Mesothelial cell of epicardium (in vitro differentiated cells): ENCODE results near the gene SEC14L5. TPM values are rescaled to one million over a fixed set of nuclear protein-coding genes. Genes with fewer than 3 reads are reported as not detected.
"Not testable (repeated sequence)": the region's sequence is repeated elsewhere in the genome, so short reads cannot be mapped to it uniquely, and the experiment has no call there.

ENCODE experiments used
- DNase-seq, 2 experiments: peaks; one replicate each; pipeline ENCODE4 v3.0.0; 2021; ENCODE audit warnings: low spot score in 2 of 2; ENCODE audit not compliant: unreplicated experiment in 2 of 2
- H3K27ac Mint-ChIP-seq: 2 replicates; pipeline ENCODE4 v1.8.0; 2021; ENCODE audit warnings: mixed read lengths
- H3K27me3 Mint-ChIP-seq: 2 replicates; pipeline ENCODE4 v1.8.0; 2021; ENCODE audit warnings: low read depth, mixed read lengths
- H3K36me3 Mint-ChIP-seq: 2 replicates; pipeline ENCODE4 v1.8.0; 2021; ENCODE audit warnings: mixed read lengths
- H3K4me1 Mint-ChIP-seq: 2 replicates; pipeline ENCODE4 v1.8.0; 2021; ENCODE audit warnings: mixed read lengths
- H3K4me3 Mint-ChIP-seq: 2 replicates; pipeline ENCODE4 v1.8.0; 2021; ENCODE audit warnings: mild to moderate bottlenecking, moderate library complexity, mixed read lengths
- H3K9me3 Mint-ChIP-seq: 2 replicates; pipeline ENCODE4 v1.8.0; 2021; ENCODE audit warnings: mixed read lengths
- CTCF ChIP-seq: fragments of 200-600 bp; sonication (generic); IDR thresholded peaks from one replicate; pipeline ENCODE4 v1.5.0; 2021; ENCODE audit warnings: antibody characterized with exemption; ENCODE audit not compliant: unreplicated experiment
- total RNA-seq: library from RNA; stranded (reverse); gene quantifications from 3 replicates; pipeline ENCODE4 v1.2.1, GENCODE V29; 2021

The SEC14L5 gene
- total RNA-seq, 1 donor from 2014 or later = 0.13 TPM

- H3K27me3 Mint-ChIP-seq = peaks cover 31% of the 10 kb centered on the region
- H3K4me3 Mint-ChIP-seq = no peak overlapping the region
- TF ChIP-seq CTCF = no peak
- no peaks in the 10 kb centered on the region for H3K9me3 Mint-ChIP-seq
- no peak overlapping the region for H3K27ac Mint-ChIP-seq
- no peak for DNase-seq
- no peaks in the 10 kb centered on the region for H3K4me1 Mint-ChIP-seq
- H3K36me3 Mint-ChIP-seq = no peaks in the 10 kb centered on the region
Observed at GRCh38 chr16:5040451-5040850, 82.3 kb downstream of the SEC14L5 start.

- Mint-ChIP-seq H3K9me3 (no peaks in the 10 kb centered on the region), H3K27ac (no peak overlapping the region), H3K4me3 (no peak overlapping the region), H3K27me3 (peaks cover 31% of the 10 kb centered on the region), H3K4me1 (no peaks in the 10 kb centered on the region), H3K36me3 (no peaks in the 10 kb centered on the region)
- DNase-seq = no peak
- no peak for TF ChIP-seq CTCF
Observed at GRCh38 chr16:5041600-5042133, 83.5 kb downstream of the SEC14L5 start.

GRCh38 chr16:5042574-5043171 lies 84.5 kb downstream of the SEC14L5 start:
- H3K27ac Mint-ChIP-seq = no peak overlapping the region
- no peaks in the 10 kb centered on the region for H3K36me3 Mint-ChIP-seq
- TF ChIP-seq CTCF = no peak
- peaks cover 31% of the 10 kb centered on the region for H3K27me3 Mint-ChIP-seq
- no peak for DNase-seq
- no peaks in the 10 kb centered on the region for H3K4me1 Mint-ChIP-seq
- no peaks in the 10 kb centered on the region for H3K9me3 Mint-ChIP-seq
- no peak overlapping the region for H3K4me3 Mint-ChIP-seq

- Mint-ChIP-seq H3K4me3 (no peak overlapping the region), H3K4me1 (no peaks in the 10 kb centered on the region), H3K36me3 (no peaks in the 10 kb centered on the region), H3K9me3 (peaks cover 4% of the 10 kb centered on the region), H3K27me3 (peaks cover 37% of the 10 kb centered on the region), H3K27ac (no peak overlapping the region)
- TF ChIP-seq CTCF = no peak
- no peak for DNase-seq
Observed at GRCh38 chr16:5044011-5044540, 85.9 kb downstream of the SEC14L5 start.

- not testable (repeated sequence) for H3K4me1 Mint-ChIP-seq, H3K27ac Mint-ChIP-seq, H3K9me3 Mint-ChIP-seq, H3K4me3 Mint-ChIP-seq, H3K36me3 Mint-ChIP-seq, DNase-seq
- peaks cover 41% of the 10 kb centered on the region for H3K27me3 Mint-ChIP-seq
Observed at GRCh38 chr16:5044581-5044980, 86.5 kb downstream of the SEC14L5 start.

- TF ChIP-seq CTCF = no peak
- H3K4me3 Mint-ChIP-seq = no peak overlapping the region
- no peaks in the 10 kb centered on the region for H3K4me1 Mint-ChIP-seq
- no peak overlapping the region for H3K27ac Mint-ChIP-seq
- H3K9me3 Mint-ChIP-seq = peaks cover 7% of the 10 kb centered on the region
- H3K36me3 Mint-ChIP-seq = no peaks in the 10 kb centered on the region
- H3K27me3 Mint-ChIP-seq = peaks cover 45% of the 10 kb centered on the region
- DNase-seq = no peak
Observed at GRCh38 chr16:5045499-5046115, 87.5 kb downstream of the SEC14L5 start.
